Glutamatergic neuron (in vitro differentiated cells): ENCODE results near the gene SYNDIG1. TPM values are rescaled to one million over a fixed set of nuclear protein-coding genes. Genes with fewer than 3 reads are reported as not detected.

Experiments used
- DNase-seq: peaks from one replicate; pipeline ENCODE4 v3.0.0; 2022
- H3K27ac Mint-ChIP-seq: one replicate; pipeline ENCODE4 v1.8.0; 2020; ENCODE audit warnings: mild to moderate bottlenecking, mixed read lengths, inconsistent platforms; ENCODE audit not compliant: unreplicated experiment
- H3K27me3 Mint-ChIP-seq: one replicate; pipeline ENCODE4 v1.8.0; 2020; ENCODE audit warnings: mild to moderate bottlenecking, moderate library complexity, mixed read lengths, inconsistent platforms; ENCODE audit not compliant: unreplicated experiment
- H3K36me3 Mint-ChIP-seq: one replicate; pipeline ENCODE4 v1.8.0; 2020; ENCODE audit warnings: mild to moderate bottlenecking, mixed read lengths, inconsistent platforms; ENCODE audit not compliant: unreplicated experiment
- H3K4me1 Mint-ChIP-seq: one replicate; pipeline ENCODE4 v1.8.0; 2020; ENCODE audit warnings: mild to moderate bottlenecking, low read depth, mixed read lengths, inconsistent platforms; ENCODE audit not compliant: unreplicated experiment
- H3K4me3 Mint-ChIP-seq: one replicate; pipeline ENCODE4 v1.8.0; 2020; ENCODE audit warnings: mild to moderate bottlenecking, mixed read lengths, inconsistent platforms; ENCODE audit not compliant: unreplicated experiment
- H3K9me3 Mint-ChIP-seq: one replicate; pipeline ENCODE4 v1.8.0; 2020; ENCODE audit warnings: mild to moderate bottlenecking, moderate library complexity, mixed read lengths, inconsistent platforms; ENCODE audit not compliant: unreplicated experiment
- total RNA-seq: library from RNA; stranded (reverse); fragmentation: NEBNext Ultra II Directional; extraction: Animal tissue kit (Norgen Biotek cat#: 25700); gene quantifications from one replicate; pipeline ENCODE4 v1.2.1, GENCODE V29; 2021; ENCODE audit not compliant: unreplicated experiment
- TF ChIP-seq, protein P1 (sequence below): fragments of 200-600 bp; sonication (generic); IDR thresholded peaks from one replicate; pipeline ENCODE4 v1.5.0; 2021; ENCODE audit not compliant: partially characterized antibody, unreplicated experiment

The SYNDIG1 gene
- total RNA-seq, 1 donor from 2014 or later, result 10.4 TPM

DNA sequence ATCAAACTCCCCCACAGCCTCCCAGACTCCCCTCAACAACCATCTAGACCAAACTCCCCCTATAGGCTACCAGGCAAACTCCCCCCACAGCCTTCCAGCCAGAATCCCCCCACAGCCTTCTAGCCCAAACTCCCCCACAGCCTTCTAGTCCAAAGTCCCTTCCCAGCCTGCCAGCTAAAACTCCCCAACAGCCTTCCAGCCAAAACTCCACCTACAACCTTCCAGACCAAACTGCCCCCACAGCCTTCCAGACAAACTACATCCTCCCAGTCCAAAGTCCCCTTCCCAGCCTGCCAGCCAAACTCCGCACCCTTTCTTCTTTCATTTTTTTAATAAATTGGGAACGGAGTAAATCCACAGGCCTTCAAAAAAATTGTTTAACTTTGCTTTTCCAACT, 37.4 kb upstream of the SYNDIG1 start:
- no peak overlapping the region for H3K4me3 Mint-ChIP-seq
- no peak overlapping the region for H3K27ac Mint-ChIP-seq
- peaks cover 2% of the 10 kb centered on the region for H3K9me3 Mint-ChIP-seq
- TF ChIP-seq, protein P1, sequence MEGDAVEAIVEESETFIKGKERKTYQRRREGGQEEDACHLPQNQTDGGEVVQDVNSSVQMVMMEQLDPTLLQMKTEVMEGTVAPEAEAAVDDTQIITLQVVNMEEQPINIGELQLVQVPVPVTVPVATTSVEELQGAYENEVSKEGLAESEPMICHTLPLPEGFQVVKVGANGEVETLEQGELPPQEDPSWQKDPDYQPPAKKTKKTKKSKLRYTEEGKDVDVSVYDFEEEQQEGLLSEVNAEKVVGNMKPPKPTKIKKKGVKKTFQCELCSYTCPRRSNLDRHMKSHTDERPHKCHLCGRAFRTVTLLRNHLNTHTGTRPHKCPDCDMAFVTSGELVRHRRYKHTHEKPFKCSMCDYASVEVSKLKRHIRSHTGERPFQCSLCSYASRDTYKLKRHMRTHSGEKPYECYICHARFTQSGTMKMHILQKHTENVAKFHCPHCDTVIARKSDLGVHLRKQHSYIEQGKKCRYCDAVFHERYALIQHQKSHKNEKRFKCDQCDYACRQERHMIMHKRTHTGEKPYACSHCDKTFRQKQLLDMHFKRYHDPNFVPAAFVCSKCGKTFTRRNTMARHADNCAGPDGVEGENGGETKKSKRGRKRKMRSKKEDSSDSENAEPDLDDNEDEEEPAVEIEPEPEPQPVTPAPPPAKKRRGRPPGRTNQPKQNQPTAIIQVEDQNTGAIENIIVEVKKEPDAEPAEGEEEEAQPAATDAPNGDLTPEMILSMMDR, result no peak
- no peaks in the 10 kb centered on the region for H3K36me3 Mint-ChIP-seq
- H3K4me1 Mint-ChIP-seq, result no peaks in the 10 kb centered on the region
- no peak for DNase-seq
- no peaks in the 10 kb centered on the region for H3K27me3 Mint-ChIP-seq

DNA sequence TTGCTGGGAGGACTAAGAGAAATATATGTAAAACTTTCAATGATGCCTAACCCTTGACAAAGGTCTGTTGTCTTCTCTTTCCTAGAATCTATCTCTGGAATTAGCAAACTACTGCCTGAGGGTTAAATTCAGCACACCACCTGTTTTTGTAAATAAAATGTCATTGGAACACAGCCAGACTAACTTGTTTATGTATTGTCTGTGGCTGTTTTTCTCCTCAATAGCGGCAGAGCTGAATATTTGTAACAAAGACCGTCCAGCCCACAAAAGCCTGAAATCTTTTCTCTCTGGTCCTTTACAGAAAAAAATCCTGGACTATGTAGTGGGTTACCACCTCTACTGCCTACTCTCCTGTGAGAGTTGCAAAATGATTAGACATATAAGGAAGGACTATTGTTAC, 33.3 kb upstream of the SYNDIG1 start:
- H3K27me3 Mint-ChIP-seq, result no peaks in the 10 kb centered on the region
- peaks cover 2% of the 10 kb centered on the region for H3K4me1 Mint-ChIP-seq
- TF ChIP-seq, protein P1, result no peak
- DNase-seq, result no peak
- no peak overlapping the region for H3K4me3 Mint-ChIP-seq
- H3K36me3 Mint-ChIP-seq, result no peaks in the 10 kb centered on the region
- peaks cover 1% of the 10 kb centered on the region for H3K9me3 Mint-ChIP-seq
- H3K27ac Mint-ChIP-seq, result no peak overlapping the region

DNA sequence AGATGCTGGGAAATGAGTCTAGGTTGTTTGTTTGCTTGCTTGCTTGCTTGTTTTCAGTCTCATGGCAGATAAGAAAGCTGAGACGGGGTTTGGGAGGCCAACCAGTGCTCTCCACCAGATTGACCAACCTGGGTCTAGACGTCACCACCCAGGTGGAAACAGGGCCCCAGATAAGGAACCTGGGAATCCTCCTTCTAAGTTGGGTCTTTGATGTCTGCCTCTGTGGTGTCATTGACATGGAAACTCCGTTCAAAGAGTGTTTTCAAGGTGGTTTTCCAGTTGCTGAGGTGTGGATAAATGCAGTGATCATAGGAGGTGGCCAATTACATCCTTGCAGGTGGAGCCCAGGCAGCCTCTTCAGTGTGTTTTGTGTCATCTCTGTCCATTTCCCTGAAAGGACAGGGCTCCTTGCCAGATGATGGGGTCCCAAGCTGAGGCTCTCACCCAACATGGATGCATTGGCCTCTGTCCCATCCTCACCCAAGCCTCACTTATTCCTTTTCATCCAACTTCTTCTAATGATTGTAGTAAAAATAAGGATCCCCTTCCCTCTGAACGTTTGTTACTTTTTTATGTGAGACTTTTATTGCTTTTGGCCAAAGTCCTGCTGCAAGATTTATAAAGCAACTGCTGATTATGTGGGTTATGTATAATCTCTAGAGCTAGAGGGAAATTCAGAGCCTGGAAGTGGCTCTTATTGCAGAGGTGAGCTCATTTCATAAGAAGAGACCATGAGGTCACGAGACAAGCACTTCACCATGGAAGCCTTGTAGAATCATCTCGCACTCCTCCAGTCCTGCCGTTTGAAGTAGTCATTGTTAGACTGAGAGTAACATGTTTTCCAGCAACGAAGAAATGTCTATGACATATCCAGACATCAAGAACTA, 32.0 kb upstream of the SYNDIG1 start:
- H3K9me3 Mint-ChIP-seq, result peaks cover 3% of the 10 kb centered on the region
- H3K4me1 Mint-ChIP-seq, result peaks cover 12% of the 10 kb centered on the region
- DNase-seq, result no peak
- H3K27me3 Mint-ChIP-seq, result peaks cover 4% of the 10 kb centered on the region
- no peak overlapping the region for H3K27ac Mint-ChIP-seq
- TF ChIP-seq, protein P1, result no peak
- no peaks in the 10 kb centered on the region for H3K36me3 Mint-ChIP-seq
- H3K4me3 Mint-ChIP-seq, result no peak overlapping the region

DNA sequence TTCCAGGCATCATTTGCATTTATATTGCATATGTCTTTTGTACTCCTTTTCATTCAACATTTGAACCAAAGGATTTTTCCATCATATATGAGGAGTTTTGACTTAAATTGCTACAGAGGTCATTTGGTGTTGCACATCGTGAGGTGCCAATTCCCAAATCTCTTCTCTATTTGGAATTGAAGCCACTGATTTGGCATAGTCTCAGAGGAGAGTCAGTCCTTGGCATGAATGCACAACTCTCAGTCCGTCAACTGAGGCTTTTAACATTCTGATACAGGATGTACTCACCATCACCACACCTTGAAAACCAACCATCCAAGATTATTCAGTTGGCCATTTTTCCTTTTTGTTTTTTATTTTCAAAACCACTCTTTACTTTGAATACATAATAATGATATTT, 31.1 kb upstream of the SYNDIG1 start:
- H3K4me1 Mint-ChIP-seq, result peaks cover 21% of the 10 kb centered on the region
- DNase-seq, result no peak
- peaks cover 3% of the 10 kb centered on the region for H3K9me3 Mint-ChIP-seq
- H3K27me3 Mint-ChIP-seq, result peaks cover 4% of the 10 kb centered on the region
- no peak overlapping the region for H3K4me3 Mint-ChIP-seq
- no peak overlapping the region for H3K27ac Mint-ChIP-seq
- TF ChIP-seq, protein P1, result no peak
- no peaks in the 10 kb centered on the region for H3K36me3 Mint-ChIP-seq

DNA sequence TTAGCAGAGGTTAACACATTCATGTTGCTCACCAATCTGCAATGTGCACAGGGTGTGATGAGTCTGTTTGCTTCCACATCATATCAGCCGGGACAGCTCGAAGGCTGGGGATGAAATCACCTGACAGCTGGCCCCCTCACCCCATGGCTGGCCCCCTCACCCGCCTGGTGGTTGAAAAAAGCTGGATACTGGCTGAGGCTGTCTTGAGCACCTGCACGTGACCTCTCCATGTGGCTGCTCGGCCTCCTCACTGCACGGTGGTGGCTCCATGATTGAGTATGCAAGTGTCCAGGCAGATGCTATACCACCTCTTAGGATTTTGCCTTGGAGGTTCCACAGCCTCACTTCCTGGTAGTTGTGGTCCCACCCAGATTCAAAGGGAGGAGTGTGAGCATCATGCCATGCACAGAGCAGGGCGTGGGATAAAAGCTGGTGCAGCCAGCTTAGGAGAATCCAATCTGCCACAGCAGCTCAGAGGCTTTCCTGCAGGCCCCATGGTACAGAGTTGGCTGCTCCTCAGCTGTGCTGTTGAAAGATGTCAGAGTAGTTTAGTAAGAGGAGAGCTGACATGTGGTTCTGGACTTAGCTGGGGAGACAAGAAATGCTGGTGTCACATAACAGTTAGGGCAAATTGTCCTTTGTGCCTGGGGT, 29.6 kb upstream of the SYNDIG1 start:
- Mint-ChIP-seq H3K4me1 (peaks cover 30% of the 10 kb centered on the region), H3K27me3 (peaks cover 4% of the 10 kb centered on the region), H3K4me3 (no peak overlapping the region), H3K36me3 (no peaks in the 10 kb centered on the region), H3K27ac (no peak overlapping the region), H3K9me3 (peaks cover 3% of the 10 kb centered on the region)
- TF ChIP-seq, protein P1, result no peak
- DNase-seq, result no peak
